A549 treated with AZD9567 at 1 μM for 4 hours (cell line): ENCODE data around the gene MORN3. TPM values are rescaled to one million over a fixed set of nuclear protein-coding genes. Genes with fewer than 3 reads are reported as not detected.

Source experiments
- total RNA-seq: library from RNA; stranded (reverse); fragments of 200-300 nt; extraction: Qiagen RNA extraction; gene quantifications from 5 replicates; pipeline ENCODE4 v1.2.3, GENCODE V29; 2022; ENCODE audit not compliant: insufficient read depth

Gene MORN3
- 0.15 to 0.30 TPM (median 0.22 TPM) in 4 of 5 replicates, not detected in the other for total RNA-seq

DNA sequence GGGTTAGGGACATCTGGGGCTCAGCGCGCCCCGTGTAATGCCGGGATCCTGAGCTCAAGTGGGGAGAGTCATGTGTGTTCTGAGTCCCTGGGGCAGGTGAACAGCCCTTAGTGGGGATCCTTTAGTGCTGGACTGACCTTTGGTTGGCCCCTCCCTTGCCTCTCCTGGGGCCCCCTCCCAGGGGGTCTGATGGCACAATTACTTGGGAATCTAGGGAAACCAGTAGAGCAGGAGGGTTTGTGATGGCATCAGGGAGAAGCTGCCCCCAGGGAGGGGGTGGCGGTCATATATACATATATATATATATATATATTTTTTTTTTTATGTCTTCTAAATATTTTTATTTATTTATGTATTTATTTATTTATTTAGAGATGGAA lies at the start of gene MORN3:
Gene MORN3, minus strand, starts transcription at position 134 of the 380 bp plus-strand sequence. CDS start 171 bp downstream, outside the sequence.

GRCh38 chr12:121712461-121713256 lies 43.2 kb upstream of the MORN3 start, which contains the start of gene TMEM120B:
Gene TMEM120B, plus strand, starts transcription at chr12:121712752. Its CDS starts 144 bp downstream, at chr12:121712896.

DNA sequence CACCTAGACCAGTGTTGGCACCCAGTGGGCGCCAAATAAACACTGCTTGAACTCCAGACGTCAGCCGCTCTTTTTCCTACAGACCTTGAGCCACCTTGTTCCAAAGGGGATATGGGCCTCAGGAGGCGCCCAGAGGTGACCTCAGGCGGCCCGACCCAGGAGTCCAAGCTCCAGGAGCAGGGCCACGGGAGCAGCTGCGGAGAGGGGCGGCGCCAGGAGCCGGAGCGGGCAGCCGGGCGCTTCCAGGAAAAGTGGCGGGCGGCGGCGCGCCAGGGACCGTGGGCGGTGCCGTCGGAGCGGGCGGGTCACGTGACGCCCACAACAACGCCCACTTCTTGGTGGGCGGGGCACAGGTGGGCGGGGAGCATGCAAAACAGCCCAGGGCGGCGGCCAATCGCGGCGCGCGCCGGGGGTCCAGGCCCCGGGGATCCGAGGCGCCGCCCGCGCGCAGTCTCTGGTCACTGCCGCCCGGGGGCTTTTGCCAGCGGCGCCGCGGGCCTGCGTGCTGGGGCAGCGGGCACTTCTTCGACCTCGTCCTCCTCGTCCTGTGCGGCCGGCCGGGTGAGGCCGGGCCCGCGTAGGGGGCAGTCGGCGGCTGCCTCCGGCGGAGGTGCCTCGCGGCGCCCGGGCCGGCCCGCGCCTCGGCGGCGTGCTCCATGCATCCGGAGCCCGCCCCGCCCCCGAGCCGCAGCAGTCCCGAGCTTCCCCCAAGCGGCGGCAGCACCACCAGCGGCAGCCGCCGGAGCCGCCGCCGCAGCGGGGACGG lies 43.2 kb downstream of the MORN3 start, which contains the start of gene ORAI1:
Gene ORAI1, plus strand, starts transcription at position 444 of the 766 bp plus-strand sequence.

Other genes with a start within 250 kb of the MORN3 start
- gene KDM2B, start 88.6 kb downstream of the MORN3 start, total RNA-seq = 16.0 to 23.8 TPM (median 19.9 TPM) in 5 replicates
- 24.9 to 39.2 TPM (median 38.6 TPM) in 5 replicates for gene ORAI1, start 43.1 kb downstream of the MORN3 start, total RNA-seq
- 15.3 to 16.7 TPM (median 16.1 TPM) in 5 replicates for gene TMEM120B, start 43.1 kb upstream of the MORN3 start, total RNA-seq
- 96.7 to 103 TPM (median 101 TPM) in 5 replicates for gene RHOF, start 124.0 kb upstream of the MORN3 start, total RNA-seq
- gene SETD1B, start 134.4 kb upstream of the MORN3 start, total RNA-seq = 7.3 to 13.7 TPM (median 12.2 TPM) in 5 replicates
- gene HPD, start 189.2 kb upstream of the MORN3 start, total RNA-seq = 1.5 to 1.9 TPM (median 1.8 TPM) in 4 of 5 replicates, not detected in the other
- 129 to 158 TPM (median 132 TPM) in 5 replicates for gene PSMD9, start 219.1 kb upstream of the MORN3 start, total RNA-seq
- gene CFAP251, start 248.9 kb upstream of the MORN3 start, total RNA-seq = 0.93 to 1.4 TPM (median 1.2 TPM) in 4 of 5 replicates, not detected in the other